ENCODE results near the gene NDUFC2. TPM values are rescaled to one million over a fixed set of nuclear protein-coding genes. Genes with fewer than 3 reads are reported as not detected.
A peak's percentile ranks its signal among the peaks of the same experiment; 100 is the strongest.
"Not testable (repeated sequence)": the region's sequence is repeated elsewhere in the genome, so short reads cannot be mapped to it uniquely, and the experiment has no call there.

NDUFC2 gene
- total RNA-seq, 1 donor from 2014 or later = 207 TPM

GRCh38 chr11:78054971-78055370, 24.7 kb downstream of the NDUFC2 start:
- Mint-ChIP-seq H3K4me1 (peaks cover 8% of the 10 kb centered on the region), H3K27ac (no peak overlapping the region), H3K27me3 (no peaks in the 10 kb centered on the region), H3K9me3 (no peaks in the 10 kb centered on the region), H3K36me3 (ENCODE audit: low read depth) (peaks cover 2% of the 10 kb centered on the region), H3K4me3 (no peak overlapping the region)
- intact Hi-C loops (cut with micrococcal nuclease) = no loop called here
- no peak for DNase-seq

GRCh38 chr11:78050964-78051831, 28.5 kb downstream of the NDUFC2 start:
- Mint-ChIP-seq H3K4me1 (peaks cover 9% of the 10 kb centered on the region), H3K27me3 (no peaks in the 10 kb centered on the region), H3K27ac (no peak overlapping the region), H3K36me3 (ENCODE audit: low read depth) (peaks cover 2% of the 10 kb centered on the region), H3K4me3 (no peak overlapping the region), H3K9me3 (no peaks in the 10 kb centered on the region)
- DNase-seq = no peak
- intact Hi-C loops (cut with micrococcal nuclease) = no loop called here

GRCh38 chr11:78049348-78049747, 30.3 kb downstream of the NDUFC2 start:
- no peak for DNase-seq
- intact Hi-C loops (cut with micrococcal nuclease) = no loop called here
- Mint-ChIP-seq H3K36me3 (ENCODE audit: low read depth) (peaks cover 2% of the 10 kb centered on the region), H3K9me3 (no peaks in the 10 kb centered on the region), H3K27ac (no peak overlapping the region), H3K27me3 (no peaks in the 10 kb centered on the region), H3K4me3 (no peak overlapping the region), H3K4me1 (peaks cover 13% of the 10 kb centered on the region)

GRCh38 chr11:78048561-78048960, 31.1 kb downstream of the NDUFC2 start:
- no peak for DNase-seq
- peaks cover under 1% of the 10 kb centered on the region for H3K27me3 Mint-ChIP-seq
- no peaks in the 10 kb centered on the region for H3K9me3 Mint-ChIP-seq
- H3K36me3 Mint-ChIP-seq (ENCODE audit: low read depth) = peaks cover 2% of the 10 kb centered on the region
- H3K27ac Mint-ChIP-seq = no peak overlapping the region
- intact Hi-C loops (cut with micrococcal nuclease) = no loop called here
- no peak overlapping the region for H3K4me3 Mint-ChIP-seq
- peaks cover 13% of the 10 kb centered on the region for H3K4me1 Mint-ChIP-seq

GRCh38 chr11:78046486-78046854, 33.2 kb downstream of the NDUFC2 start:
- no peaks in the 10 kb centered on the region for H3K36me3 Mint-ChIP-seq (ENCODE audit: low read depth)
- no peak overlapping the region for H3K4me3 Mint-ChIP-seq
- intact Hi-C loops (cut with micrococcal nuclease) = loop anchor here (2.0 kb wide), 1 partner anchor 52 kb away; the partner anchor contains the start of gene INTS4
- peaks cover 15% of the 10 kb centered on the region for H3K4me1 Mint-ChIP-seq
- peaks cover 4% of the 10 kb centered on the region for H3K27me3 Mint-ChIP-seq
- H3K9me3 Mint-ChIP-seq = no peaks in the 10 kb centered on the region
- H3K27ac Mint-ChIP-seq = no peak overlapping the region
- DNase-seq = no peak

- Mint-ChIP-seq H3K9me3 (no peaks in the 10 kb centered on the region), H3K36me3 (ENCODE audit: low read depth) (no peaks in the 10 kb centered on the region), H3K4me1 (peaks cover 11% of the 10 kb centered on the region), H3K27me3 (peaks cover 4% of the 10 kb centered on the region), H3K4me3 (peak overlapping the region; percentile 45), H3K27ac (no peak overlapping the region)
- peak; percentile 94 for DNase-seq
- intact Hi-C loops (cut with micrococcal nuclease) = loop anchor here (2.0 kb wide), 1 partner anchor 51 kb away; the partner anchor contains the start of gene INTS4
These were observed 33.7 kb downstream of the NDUFC2 start for GRCh38 chr11:78045851-78046485.

- Mint-ChIP-seq H3K36me3 (ENCODE audit: low read depth) (no peaks in the 10 kb centered on the region), H3K4me1 (peaks cover 14% of the 10 kb centered on the region), H3K4me3 (no peak overlapping the region), H3K9me3 (no peaks in the 10 kb centered on the region), H3K27me3 (peaks cover 4% of the 10 kb centered on the region), H3K27ac (no peak overlapping the region)
- intact Hi-C loops (cut with micrococcal nuclease) = no loop called here
- DNase-seq = no peak
These were observed 35.0 kb downstream of the NDUFC2 start for GRCh38 chr11:78044706-78045105.

GRCh38 chr11:78041843-78042440, 37.7 kb downstream of the NDUFC2 start:
- no peaks in the 10 kb centered on the region for H3K9me3 Mint-ChIP-seq
- intact Hi-C loops (cut with micrococcal nuclease) = no loop called here
- DNase-seq = no peak
- peaks cover 16% of the 10 kb centered on the region for H3K4me1 Mint-ChIP-seq
- H3K27ac Mint-ChIP-seq = peak overlapping the region; percentile 19
- no peaks in the 10 kb centered on the region for H3K36me3 Mint-ChIP-seq (ENCODE audit: low read depth)
- H3K27me3 Mint-ChIP-seq = peaks cover 4% of the 10 kb centered on the region
- no peak overlapping the region for H3K4me3 Mint-ChIP-seq

GRCh38 chr11:78041380-78041719, 38.3 kb downstream of the NDUFC2 start:
- not testable (repeated sequence) for H3K9me3 Mint-ChIP-seq, H3K27me3 Mint-ChIP-seq
- peak overlapping the region; percentile 19 for H3K27ac Mint-ChIP-seq

GRCh38 chr11:78040691-78041379, 38.8 kb downstream of the NDUFC2 start:
- no peak overlapping the region for H3K27ac Mint-ChIP-seq
- H3K9me3 Mint-ChIP-seq = no peaks in the 10 kb centered on the region
- no peak overlapping the region for H3K4me3 Mint-ChIP-seq
- peaks cover 4% of the 10 kb centered on the region for H3K27me3 Mint-ChIP-seq
- DNase-seq = no peak
- intact Hi-C loops (cut with micrococcal nuclease) = no loop called here
- H3K4me1 Mint-ChIP-seq = peaks cover 11% of the 10 kb centered on the region
- H3K36me3 Mint-ChIP-seq (ENCODE audit: low read depth) = no peaks in the 10 kb centered on the region

More at GRCh38 chr11:78041380-78041719, 38.3 kb downstream of the NDUFC2 start:
- H3K36me3 Mint-ChIP-seq (ENCODE audit: low read depth); intact Hi-C loops (cut with micrococcal nuclease); H3K4me3 Mint-ChIP-seq; DNase-seq: not testable (repeated sequence)
- peaks cover 15% of the 10 kb centered on the region for H3K4me1 Mint-ChIP-seq

- H3K27ac Mint-ChIP-seq = peak overlapping the region; percentile 86
- intact Hi-C loops (cut with micrococcal nuclease) = no loop called here
- H3K4me3 Mint-ChIP-seq = peak overlapping the region; percentile 49
- H3K4me1 Mint-ChIP-seq = peaks cover 10% of the 10 kb centered on the region
- H3K27me3 Mint-ChIP-seq = peaks cover 4% of the 10 kb centered on the region
- no peaks in the 10 kb centered on the region for H3K36me3 Mint-ChIP-seq (ENCODE audit: low read depth)
- peak; percentile 59 for DNase-seq
- H3K9me3 Mint-ChIP-seq = no peaks in the 10 kb centered on the region
These were observed 39.6 kb downstream of the NDUFC2 start for GRCh38 chr11:78039919-78040671.

GRCh38 chr11:78039391-78039918, 40.2 kb downstream of the NDUFC2 start:
- intact Hi-C loops (cut with micrococcal nuclease) = no loop called here
- no peaks in the 10 kb centered on the region for H3K9me3 Mint-ChIP-seq
- peaks cover 4% of the 10 kb centered on the region for H3K27me3 Mint-ChIP-seq
- no peak for DNase-seq
- H3K4me3 Mint-ChIP-seq = peak overlapping the region; percentile 49
- H3K4me1 Mint-ChIP-seq = peaks cover 10% of the 10 kb centered on the region
- peak overlapping the region; percentile 86 for H3K27ac Mint-ChIP-seq
- no peaks in the 10 kb centered on the region for H3K36me3 Mint-ChIP-seq (ENCODE audit: low read depth)

- Mint-ChIP-seq H3K27me3 (peaks cover 4% of the 10 kb centered on the region), H3K4me3 (no peak overlapping the region), H3K27ac (no peak overlapping the region), H3K9me3 (no peaks in the 10 kb centered on the region), H3K4me1 (peaks cover 10% of the 10 kb centered on the region), H3K36me3 (ENCODE audit: low read depth) (no peaks in the 10 kb centered on the region)
- DNase-seq = no peak
- intact Hi-C loops (cut with micrococcal nuclease) = no loop called here
These were observed 40.9 kb downstream of the NDUFC2 start for GRCh38 chr11:78038697-78039313.
